Neural progenitor cell (in vitro differentiated cells): Measurements from ENCODE around the gene ZNF556. TPM values are rescaled to one million over a fixed set of nuclear protein-coding genes. Genes with fewer than 3 reads are reported as not detected.

Experiments
- DNase-seq: peaks from one replicate; pipeline ENCODE4 v3.0.0-alpha.2; 2016; ENCODE audit warnings: low spot score
- H2AFZ ChIP-seq: fragments of 200-600 bp; sonication (generic); replicated peaks from 2 replicates; pipeline ENCODE4 v1.6.1; 2016; ENCODE audit warnings: antibody characterized with exemption
- H3F3A ChIP-seq: fragments of 200-600 bp; sonication (generic); 2 replicates; pipeline ENCODE4 v1.6.1; 2016; ENCODE audit warnings: antibody characterized with exemption, low read depth
- H3K27ac ChIP-seq: fragments of 200-600 bp; sonication (generic); 2 replicates; pipeline ENCODE4 v1.5.1; 2016; ENCODE audit warnings: mild to moderate bottlenecking
- H3K27me3 ChIP-seq: fragments of 200-600 bp; sonication (generic); 2 replicates; pipeline ENCODE4 v1.6.1; 2016; ENCODE audit warnings: mild to moderate bottlenecking, moderate library complexity
- H3K36me3 ChIP-seq: fragments of 200-600 bp; sonication (generic); 2 replicates; pipeline ENCODE4 v1.5.1; 2016
- H3K4me1 ChIP-seq: fragments of 200-600 bp; sonication (generic); 2 replicates; pipeline ENCODE4 v1.6.1; 2016; ENCODE audit warnings: mixed run types
- H3K4me2 ChIP-seq: fragments of 200-600 bp; sonication (generic); 2 replicates; pipeline ENCODE4 v1.6.1; 2016
- H3K4me3 ChIP-seq: fragments of 200-600 bp; sonication (generic); 2 replicates; pipeline ENCODE4 v1.5.1; 2016
- H3K79me2 ChIP-seq: fragments of 200-600 bp; sonication (generic); 2 replicates; pipeline ENCODE4 v1.6.1; 2016; ENCODE audit warnings: low read depth
- H3K9ac ChIP-seq: fragments of 200-600 bp; sonication (generic); 2 replicates; pipeline ENCODE4 v1.6.1; 2016
- H3K9me3 ChIP-seq: fragments of 200-600 bp; sonication (generic); 2 replicates; pipeline ENCODE4 v1.5.1; 2016; ENCODE audit warnings: low read depth
- H4K20me1 ChIP-seq: fragments of 200-600 bp; sonication (generic); 2 replicates; pipeline ENCODE4 v1.6.1; 2016; ENCODE audit warnings: low read depth
- H3K27ac Mint-ChIP-seq: 3 replicates; pipeline ENCODE4 v1.8.0; 2021; ENCODE audit warnings: mixed read lengths
- H3K27me3 Mint-ChIP-seq: 2 replicates; pipeline ENCODE4 v1.8.0; 2022; ENCODE audit warnings: low read depth, mild to moderate bottlenecking, inconsistent platforms, moderate library complexity, mixed read lengths; ENCODE audit not compliant: insufficient read depth
- H3K36me3 Mint-ChIP-seq: 3 replicates; pipeline ENCODE4 v1.8.0; 2021; ENCODE audit warnings: mixed read lengths
- H3K4me1 Mint-ChIP-seq: 3 replicates; pipeline ENCODE4 v1.8.0; 2021; ENCODE audit warnings: mixed read lengths
- H3K4me3 Mint-ChIP-seq: 3 replicates; pipeline ENCODE4 v1.8.0; 2021; ENCODE audit warnings: mild to moderate bottlenecking, moderate library complexity, mixed read lengths
- H3K9me3 Mint-ChIP-seq: 3 replicates; pipeline ENCODE4 v1.8.0; 2020; ENCODE audit warnings: mixed read lengths
- CTCF ChIP-seq: fragments of 200-600 bp; sonication (generic); IDR thresholded peaks from 2 replicates; pipeline ENCODE4 v1.5.1; 2017; ENCODE audit warnings: antibody characterized with exemption, mild to moderate bottlenecking
- EZH2 ChIP-seq: fragments of 200-600 bp; sonication (generic); IDR thresholded peaks from 2 replicates; pipeline ENCODE4 v1.6.1; 2017; ENCODE audit warnings: antibody characterized with exemption, mild to moderate bottlenecking, moderate library complexity
- EZH2phosphoT487 ChIP-seq: fragments of 200-600 bp; sonication (generic); IDR thresholded peaks from 2 replicates; pipeline ENCODE4 v1.6.1; 2017; ENCODE audit warnings: antibody characterized with exemption
- total RNA-seq: library from RNA; depleted of rRNA; stranded (reverse); fragments of >200 nt; gene quantifications from 2 replicates; pipeline ENCODE4 v1.2.3, GENCODE V29; 2015; ENCODE audit warnings: low replicate concordance

ZNF556 gene
- total RNA-seq, 1 donor from 2014 or later = not detected

GRCh38 chr19:2853015-2853606 lies 14.0 kb upstream of the ZNF556 start:
- H3K9me3 Mint-ChIP-seq = peaks cover 84% of the 10 kb centered on the region
- H3K27ac ChIP-seq = no peak overlapping the region
- no peaks in the 10 kb centered on the region for H3K4me1 Mint-ChIP-seq
- H3K27ac Mint-ChIP-seq = no peak overlapping the region
- DNase-seq = no peak
- H2AFZ ChIP-seq = no peak overlapping the region
- no peak overlapping the region for H3K4me2 ChIP-seq
- H3K27me3 ChIP-seq = no peaks in the 10 kb centered on the region
- H3K36me3 Mint-ChIP-seq = peaks cover 68% of the 10 kb centered on the region
- no peak overlapping the region for H3K9ac ChIP-seq
- H3K4me3 Mint-ChIP-seq = no peak overlapping the region
- H3F3A ChIP-seq = peaks cover 11% of the 10 kb centered on the region
- no peak for TF ChIP-seq CTCF
- TF ChIP-seq EZH2phosphoT487 = no peak
- no peak for TF ChIP-seq EZH2
- no peaks in the 10 kb centered on the region for H3K4me1 ChIP-seq
- H3K36me3 ChIP-seq = peaks cover 40% of the 10 kb centered on the region
- H4K20me1 ChIP-seq = no peaks in the 10 kb centered on the region
- H3K79me2 ChIP-seq = no peaks in the 10 kb centered on the region
- no peak overlapping the region for H3K4me3 ChIP-seq
- peaks cover 4% of the 10 kb centered on the region for H3K27me3 Mint-ChIP-seq
- peaks cover 61% of the 10 kb centered on the region for H3K9me3 ChIP-seq

DNA sequence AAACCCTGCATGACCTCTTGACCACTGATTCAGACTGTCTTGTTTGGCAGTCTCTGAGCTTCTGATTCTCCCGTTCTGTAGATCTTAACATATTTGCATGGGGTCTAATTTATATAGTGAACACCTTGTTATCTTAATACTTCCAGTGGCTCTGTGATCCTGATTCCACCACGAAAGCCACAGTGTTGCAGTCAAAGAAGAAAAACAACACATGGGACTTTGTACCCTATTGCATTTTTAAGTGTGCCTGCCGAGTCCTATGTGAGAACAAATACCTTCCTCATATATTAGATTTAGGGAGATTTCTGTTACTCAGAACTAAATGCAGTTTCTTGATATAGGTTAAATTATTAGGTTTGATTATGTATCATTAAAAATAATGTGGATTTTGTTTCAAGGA lies 12.3 kb upstream of the ZNF556 start:
- Histone ChIP-seq H3K27me3 (no peaks in the 10 kb centered on the region), H2AFZ (no peak overlapping the region), H4K20me1 (no peaks in the 10 kb centered on the region), H3K9me3 (peaks cover 63% of the 10 kb centered on the region), H3K36me3 (peaks cover 40% of the 10 kb centered on the region), H3K4me2 (no peak overlapping the region), H3K4me1 (no peaks in the 10 kb centered on the region), H3K9ac (no peak overlapping the region), H3K27ac (no peak overlapping the region), H3K79me2 (no peaks in the 10 kb centered on the region), H3K4me3 (no peak overlapping the region), H3F3A (peaks cover 11% of the 10 kb centered on the region)
- DNase-seq = no peak
- no peak overlapping the region for H3K27ac Mint-ChIP-seq
- TF ChIP-seq CTCF = no peak
- TF ChIP-seq EZH2 = no peak
- TF ChIP-seq EZH2phosphoT487 = no peak
- H3K9me3 Mint-ChIP-seq = peaks cover 89% of the 10 kb centered on the region
- no peaks in the 10 kb centered on the region for H3K4me1 Mint-ChIP-seq
- H3K27me3 Mint-ChIP-seq = peaks cover 5% of the 10 kb centered on the region
- H3K36me3 Mint-ChIP-seq = peaks cover 69% of the 10 kb centered on the region
- no peak overlapping the region for H3K4me3 Mint-ChIP-seq

GRCh38 chr19:2856457-2857050 lies 10.6 kb upstream of the ZNF556 start:
- Histone ChIP-seq H3K27ac (no peak overlapping the region), H3K79me2 (no peaks in the 10 kb centered on the region), H4K20me1 (no peaks in the 10 kb centered on the region), H3K4me2 (no peak overlapping the region), H3K27me3 (no peaks in the 10 kb centered on the region), H3K9me3 (peaks cover 58% of the 10 kb centered on the region), H3K36me3 (peaks cover 35% of the 10 kb centered on the region), H2AFZ (no peak overlapping the region), H3K4me3 (no peak overlapping the region), H3K4me1 (no peaks in the 10 kb centered on the region), H3F3A (peaks cover 11% of the 10 kb centered on the region), H3K9ac (no peak overlapping the region)
- H3K9me3 Mint-ChIP-seq = peaks cover 77% of the 10 kb centered on the region
- H3K27ac Mint-ChIP-seq = no peak overlapping the region
- H3K4me1 Mint-ChIP-seq = no peaks in the 10 kb centered on the region
- no peak for DNase-seq
- TF ChIP-seq EZH2phosphoT487 = no peak
- no peak for TF ChIP-seq EZH2
- no peak for TF ChIP-seq CTCF
- H3K27me3 Mint-ChIP-seq = peaks cover 3% of the 10 kb centered on the region
- peaks cover 56% of the 10 kb centered on the region for H3K36me3 Mint-ChIP-seq
- no peak overlapping the region for H3K4me3 Mint-ChIP-seq
